ENCODE results near the gene EGFR.

The EGFR gene

DNA sequence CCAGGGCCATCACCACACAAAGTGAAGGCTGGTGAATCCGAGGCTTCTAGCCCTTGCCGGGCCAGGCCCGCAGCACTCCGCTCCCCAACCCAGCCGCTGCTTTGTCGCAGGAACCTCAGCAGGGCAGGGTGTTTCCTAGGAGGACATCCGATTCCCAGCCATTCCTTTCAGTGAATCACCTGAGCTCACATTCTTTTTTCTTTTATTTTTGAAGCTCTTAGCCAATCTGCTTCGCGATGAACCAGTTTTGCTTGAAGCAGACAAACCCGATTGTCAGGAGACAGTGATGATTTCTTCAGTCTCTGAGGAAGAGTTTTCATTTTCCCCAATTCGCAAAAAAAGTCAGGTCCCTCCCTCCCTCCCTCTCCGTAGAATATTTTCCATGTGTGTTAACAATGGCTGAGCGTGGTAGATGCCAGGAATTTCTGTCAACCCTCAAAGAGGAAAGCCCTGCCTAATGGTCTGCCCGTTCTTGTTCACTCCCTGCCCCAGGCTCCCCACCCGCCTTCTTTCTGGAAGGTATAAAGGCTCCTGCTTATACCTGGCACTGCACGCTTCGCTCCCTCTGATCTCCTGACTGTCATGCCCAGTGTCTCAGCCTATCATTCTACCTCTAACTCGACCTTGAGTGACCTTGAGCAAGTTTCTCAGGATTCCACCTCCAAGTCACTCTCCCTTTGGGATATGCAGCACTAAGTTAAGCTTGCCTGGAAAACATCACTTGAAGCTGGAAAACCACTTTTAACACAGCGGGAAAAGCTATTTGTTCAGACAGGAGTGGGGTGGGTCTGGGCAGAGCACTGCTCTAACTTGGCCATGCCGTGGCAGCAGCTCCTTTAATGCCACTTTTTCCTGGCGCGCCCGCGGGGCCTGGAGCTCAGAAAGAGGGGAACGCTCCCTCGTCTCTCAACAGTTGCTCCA lies 35.1 kb downstream of the EGFR start:
- H3K4me2 ChIP-seq (ENCODE audit: low read length), result no peak overlapping the region

DNA sequence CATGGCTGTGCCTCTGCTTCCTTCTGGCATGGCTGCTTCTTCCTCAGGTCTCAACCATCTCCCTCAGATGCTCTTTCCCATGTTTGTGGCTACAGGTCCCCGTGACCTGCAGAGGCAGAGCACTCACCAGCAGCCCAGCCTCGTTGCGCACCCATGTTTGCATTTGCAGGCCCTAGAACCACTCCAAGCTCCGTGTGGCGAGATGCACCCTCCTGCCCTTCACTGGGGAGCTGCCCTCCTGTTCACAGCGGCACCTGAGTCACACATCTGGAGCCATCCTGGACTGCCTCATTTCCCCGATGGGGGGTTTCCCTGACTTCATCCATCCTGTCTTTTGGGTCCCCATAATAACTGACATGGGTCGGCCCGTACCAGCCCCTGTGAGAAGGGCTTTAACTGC lies 35.9 kb downstream of the EGFR start:
- Histone ChIP-seq H4K20me1 (ENCODE audit: control insufficient read depth, insufficient read depth, low read depth, low read length) (no peaks in the 10 kb centered on the region), H3K4me1 (ENCODE audit: control insufficient read depth, low read length) (no peaks in the 10 kb centered on the region), H3K9me2 (replicated peaks; ENCODE audit: control insufficient read depth, low read length) (no peaks in the 10 kb centered on the region), H3K27me3 (ENCODE audit: control insufficient read depth, low read length) (no peaks in the 10 kb centered on the region), H3K36me3 (ENCODE audit: control insufficient read depth, low read length) (no peaks in the 10 kb centered on the region), H3F3A (ENCODE audit: control insufficient read depth, insufficient read depth) (no peaks in the 10 kb centered on the region), H3K27ac (ENCODE audit: low read depth, low read length) (no peak overlapping the region), H3K4me2 (ENCODE audit: low read length) (no peak overlapping the region), H3K9me3 (ENCODE audit: control insufficient read depth, insufficient read depth, low read length) (no peaks in the 10 kb centered on the region), H3K79me2 (ENCODE audit: control insufficient read depth, low read length) (no peaks in the 10 kb centered on the region), H3K4me3 (ENCODE audit: low read length) (no peak overlapping the region)
- TF ChIP-seq, protein P1, sequence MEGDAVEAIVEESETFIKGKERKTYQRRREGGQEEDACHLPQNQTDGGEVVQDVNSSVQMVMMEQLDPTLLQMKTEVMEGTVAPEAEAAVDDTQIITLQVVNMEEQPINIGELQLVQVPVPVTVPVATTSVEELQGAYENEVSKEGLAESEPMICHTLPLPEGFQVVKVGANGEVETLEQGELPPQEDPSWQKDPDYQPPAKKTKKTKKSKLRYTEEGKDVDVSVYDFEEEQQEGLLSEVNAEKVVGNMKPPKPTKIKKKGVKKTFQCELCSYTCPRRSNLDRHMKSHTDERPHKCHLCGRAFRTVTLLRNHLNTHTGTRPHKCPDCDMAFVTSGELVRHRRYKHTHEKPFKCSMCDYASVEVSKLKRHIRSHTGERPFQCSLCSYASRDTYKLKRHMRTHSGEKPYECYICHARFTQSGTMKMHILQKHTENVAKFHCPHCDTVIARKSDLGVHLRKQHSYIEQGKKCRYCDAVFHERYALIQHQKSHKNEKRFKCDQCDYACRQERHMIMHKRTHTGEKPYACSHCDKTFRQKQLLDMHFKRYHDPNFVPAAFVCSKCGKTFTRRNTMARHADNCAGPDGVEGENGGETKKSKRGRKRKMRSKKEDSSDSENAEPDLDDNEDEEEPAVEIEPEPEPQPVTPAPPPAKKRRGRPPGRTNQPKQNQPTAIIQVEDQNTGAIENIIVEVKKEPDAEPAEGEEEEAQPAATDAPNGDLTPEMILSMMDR (IDR thresholded peaks at IDR 0.05; ENCODE audit: low read depth, low read length, poor library complexity, severe bottlenecking), result no peak
- no peak for TF ChIP-seq EZH2phosphoT487 (IDR thresholded peaks at IDR 0.05; ENCODE audit: borderline replicate concordance, low read length)

More for the DNA sequence above, 35.1 kb downstream of the EGFR start:
- no peaks in the 10 kb centered on the region for H3K4me1 ChIP-seq (ENCODE audit: control insufficient read depth, low read length)
- TF ChIP-seq EZH2phosphoT487 (IDR thresholded peaks at IDR 0.05; ENCODE audit: borderline replicate concordance, low read length), result no peak
- TF ChIP-seq, protein P1 (IDR thresholded peaks at IDR 0.05; ENCODE audit: low read depth, low read length, poor library complexity, severe bottlenecking), result no peak
- no peaks in the 10 kb centered on the region for H4K20me1 ChIP-seq (ENCODE audit: control insufficient read depth, insufficient read depth, low read depth, low read length)
- H3K36me3 ChIP-seq (ENCODE audit: control insufficient read depth, low read length), result no peaks in the 10 kb centered on the region
- no peaks in the 10 kb centered on the region for H3K27me3 ChIP-seq (ENCODE audit: control insufficient read depth, low read length)
- no peak overlapping the region for H3K4me3 ChIP-seq (ENCODE audit: low read length)
- no peaks in the 10 kb centered on the region for H3K9me3 ChIP-seq (ENCODE audit: control insufficient read depth, insufficient read depth, low read length)
- H3K79me2 ChIP-seq (ENCODE audit: control insufficient read depth, low read length), result no peaks in the 10 kb centered on the region
- H3K9me2 ChIP-seq (replicated peaks; ENCODE audit: control insufficient read depth, low read length), result no peaks in the 10 kb centered on the region
- no peak overlapping the region for H3K27ac ChIP-seq (ENCODE audit: low read depth, low read length)
- H3F3A ChIP-seq (ENCODE audit: control insufficient read depth, insufficient read depth), result no peaks in the 10 kb centered on the region

DNA sequence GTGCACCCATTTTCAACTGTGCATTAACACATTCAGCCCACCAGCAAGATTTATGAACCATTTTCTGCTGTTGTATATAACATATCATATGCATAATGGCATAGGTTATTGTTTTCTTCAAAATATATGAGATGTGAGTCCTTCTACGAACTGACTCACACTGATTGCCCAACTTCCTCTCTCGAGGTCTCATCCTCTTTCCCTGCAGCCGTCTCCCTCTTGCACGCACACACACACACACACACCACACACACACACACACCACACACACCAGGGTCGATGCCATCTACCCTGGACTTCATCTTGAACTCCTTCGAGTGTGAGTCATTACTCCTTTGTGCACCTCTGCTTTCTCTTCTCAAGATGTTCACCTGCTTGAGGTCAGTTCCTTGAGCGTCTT lies 36.7 kb downstream of the EGFR start:
- Histone ChIP-seq H4K20me1 (ENCODE audit: control insufficient read depth, insufficient read depth, low read depth, low read length) (no peaks in the 10 kb centered on the region), H3K79me2 (ENCODE audit: control insufficient read depth, low read length) (no peaks in the 10 kb centered on the region)

More for the DNA sequence above, 36.7 kb downstream of the EGFR start:
- Histone ChIP-seq H3F3A (ENCODE audit: control insufficient read depth, insufficient read depth) (no peaks in the 10 kb centered on the region), H3K27ac (ENCODE audit: low read depth, low read length) (no peak overlapping the region), H3K4me2 (ENCODE audit: low read length) (no peak overlapping the region), H3K9me2 (replicated peaks; ENCODE audit: control insufficient read depth, low read length) (no peaks in the 10 kb centered on the region), H3K4me3 (ENCODE audit: low read length) (no peak overlapping the region), H3K9me3 (ENCODE audit: control insufficient read depth, insufficient read depth, low read length) (no peaks in the 10 kb centered on the region), H3K36me3 (ENCODE audit: control insufficient read depth, low read length) (no peaks in the 10 kb centered on the region), H3K27me3 (ENCODE audit: control insufficient read depth, low read length) (no peaks in the 10 kb centered on the region), H3K4me1 (ENCODE audit: control insufficient read depth, low read length) (no peaks in the 10 kb centered on the region)
- TF ChIP-seq, protein P1 (IDR thresholded peaks at IDR 0.05; ENCODE audit: low read depth, low read length, poor library complexity, severe bottlenecking), result no peak
- TF ChIP-seq EZH2phosphoT487 (IDR thresholded peaks at IDR 0.05; ENCODE audit: borderline replicate concordance, low read length), result no peak
